GM21528 (cell line): Measurements from ENCODE around the gene GSTP1.
"Not testable (repeated sequence)": the region's sequence is repeated elsewhere in the genome, so short reads cannot be mapped to it uniquely, and the experiment has no call there.

Experiments used
- ATAC-seq: cut with Tn5 transposase; IDR thresholded peaks from one replicate; pipeline ENCODE4 v1.9.1; 2021; ENCODE audit warnings: mild to moderate bottlenecking, moderate library complexity; ENCODE audit not compliant: unreplicated experiment, low FRiP score

GSTP1 gene

DNA sequence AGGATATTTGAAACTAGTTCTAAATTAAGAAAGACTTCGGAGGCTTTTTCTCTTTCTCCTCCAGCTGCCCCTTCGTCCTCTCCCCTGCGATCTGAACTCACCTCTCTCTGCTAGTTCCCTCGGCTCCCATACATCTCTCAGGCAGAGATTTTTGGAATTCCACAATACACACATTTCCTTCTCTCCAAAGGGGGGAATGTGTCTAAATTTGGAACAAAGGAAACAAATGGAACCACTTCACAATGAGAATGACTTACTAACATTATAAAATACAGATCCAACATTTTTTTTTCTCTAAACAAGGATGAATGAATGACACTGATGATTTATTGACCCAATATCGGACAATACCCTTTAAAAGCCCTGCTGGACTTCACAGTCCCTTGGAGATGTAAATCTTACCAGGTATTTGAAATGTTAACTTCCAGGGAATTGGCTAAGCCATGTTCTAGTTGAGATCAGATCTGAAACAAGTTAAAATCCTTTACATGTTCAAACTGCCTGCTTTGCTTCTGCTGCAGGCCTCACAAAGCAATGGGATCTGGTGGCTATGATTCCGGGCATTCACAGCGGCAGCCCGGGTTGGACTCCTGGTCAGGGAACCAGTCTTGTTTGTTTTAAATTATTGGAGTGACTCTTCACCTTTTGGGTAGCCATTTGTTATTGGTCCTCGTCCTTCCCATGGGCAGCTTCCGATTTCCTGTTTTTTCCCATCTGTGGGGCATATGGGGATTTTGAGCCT, 20.5 kb upstream of the GSTP1 start:
- ATAC-seq: no peak

DNA sequence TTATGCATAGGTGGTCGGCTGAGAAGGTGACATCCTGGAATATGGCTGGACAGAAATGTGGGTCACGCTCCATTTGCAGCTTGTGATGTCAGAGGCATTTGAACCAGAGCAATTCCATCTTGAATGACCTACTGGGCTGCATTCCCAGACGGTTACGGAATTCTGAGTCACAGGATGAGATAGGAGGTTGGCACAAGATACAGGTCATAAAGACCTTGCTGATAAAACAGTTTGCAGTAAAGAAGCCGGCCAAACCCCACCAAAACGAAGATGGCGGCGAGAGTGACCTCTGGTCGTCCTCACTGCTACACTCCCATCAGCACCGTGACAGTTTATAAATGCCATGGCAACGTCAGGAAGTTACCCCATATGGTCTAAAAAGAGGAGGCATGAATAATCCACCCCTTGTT, 19.9 kb upstream of the GSTP1 start:
- not testable (repeated sequence) for ATAC-seq

DNA sequence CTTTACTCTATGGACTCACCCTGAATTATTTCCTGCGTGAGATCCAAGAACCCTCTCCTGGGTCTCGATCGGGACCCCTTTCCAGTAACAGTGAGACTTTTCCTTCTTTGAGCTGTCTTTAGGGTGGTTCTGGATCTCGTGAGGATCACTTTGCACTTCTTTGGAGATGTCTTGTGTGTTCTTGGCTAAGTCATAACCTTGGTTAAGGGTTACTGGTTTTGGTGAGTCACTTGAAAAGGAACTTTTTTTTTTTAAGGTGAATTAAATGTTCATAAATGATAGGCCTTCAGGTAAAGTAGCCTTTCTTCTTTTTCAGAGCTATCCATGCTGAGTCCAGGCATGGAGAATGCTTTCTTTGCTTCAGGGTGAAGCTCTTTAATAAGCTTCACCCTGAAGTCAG, 19.4 kb upstream of the GSTP1 start:
- no peak for ATAC-seq

DNA sequence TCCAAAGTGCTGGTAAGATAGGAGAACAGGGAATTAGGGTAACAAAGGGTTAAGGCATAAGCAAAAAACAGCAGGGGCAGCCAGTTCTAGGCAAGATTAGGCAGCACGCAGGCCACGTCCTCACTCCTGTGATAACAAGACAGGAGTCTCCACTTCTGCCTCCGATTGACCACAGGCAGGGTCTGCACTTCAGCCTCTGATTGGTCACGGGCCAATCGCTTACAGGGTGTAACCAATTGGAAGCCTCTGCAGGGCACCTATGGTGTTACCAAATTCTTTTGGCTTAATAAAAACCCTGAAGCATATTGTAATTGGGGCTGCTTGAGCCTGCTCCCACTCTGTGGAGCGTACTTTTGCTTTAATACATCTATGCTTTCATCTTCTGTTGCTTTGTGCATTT, 12.2 kb upstream of the GSTP1 start:
- ATAC-seq: no peak

DNA sequence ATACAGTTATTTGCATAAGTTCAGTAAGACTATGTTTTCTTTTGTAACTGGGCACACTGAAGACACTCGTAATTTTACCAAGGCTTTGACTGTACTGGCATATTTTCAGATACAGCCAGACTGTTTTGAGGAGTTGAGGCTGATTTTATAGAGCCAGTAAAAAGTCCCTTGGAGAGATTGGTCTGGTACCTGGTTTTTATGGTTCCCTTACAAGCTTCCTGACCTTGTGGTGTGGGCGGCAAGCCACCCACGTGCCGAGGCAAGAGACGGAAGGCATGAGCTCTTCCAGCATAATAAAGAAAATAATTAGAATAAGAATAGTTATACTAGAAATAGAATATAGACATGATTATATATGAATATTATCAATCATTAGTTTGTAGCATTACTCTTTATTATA, 11.3 kb upstream of the GSTP1 start:
- ATAC-seq: no peak

DNA sequence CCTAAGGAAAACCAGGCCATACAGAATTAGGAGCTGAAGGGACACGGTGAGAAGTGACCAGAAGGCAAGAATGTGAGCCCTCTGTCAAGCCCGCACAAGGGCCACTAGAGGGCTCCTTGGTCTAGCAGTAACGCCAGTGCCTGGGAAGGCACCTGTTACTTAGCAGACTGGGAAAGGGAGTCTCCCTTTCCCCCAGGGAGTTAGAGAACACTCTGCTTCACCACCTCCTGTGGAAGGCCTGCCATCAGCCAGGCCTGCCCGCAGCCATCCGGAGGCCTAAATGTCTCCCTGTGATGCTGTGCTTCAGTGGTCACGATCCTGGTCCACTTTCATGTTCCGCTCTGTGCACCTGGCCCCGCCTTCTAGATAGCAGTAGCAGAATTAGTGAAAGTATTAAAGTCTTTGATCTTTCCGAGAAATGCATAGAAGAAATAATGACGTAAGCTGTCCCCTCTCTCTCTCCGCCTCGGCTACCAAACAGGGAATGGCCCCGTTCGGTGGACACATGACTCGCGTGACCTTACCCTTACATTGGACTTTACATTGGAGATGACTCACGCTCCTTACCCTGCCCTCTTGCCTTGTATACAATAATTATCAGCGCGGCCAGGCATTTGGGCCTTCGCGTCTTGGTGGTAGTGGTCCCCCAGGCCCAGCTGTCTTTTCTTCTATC, 10.7 kb upstream of the GSTP1 start:
- no peak for ATAC-seq

DNA sequence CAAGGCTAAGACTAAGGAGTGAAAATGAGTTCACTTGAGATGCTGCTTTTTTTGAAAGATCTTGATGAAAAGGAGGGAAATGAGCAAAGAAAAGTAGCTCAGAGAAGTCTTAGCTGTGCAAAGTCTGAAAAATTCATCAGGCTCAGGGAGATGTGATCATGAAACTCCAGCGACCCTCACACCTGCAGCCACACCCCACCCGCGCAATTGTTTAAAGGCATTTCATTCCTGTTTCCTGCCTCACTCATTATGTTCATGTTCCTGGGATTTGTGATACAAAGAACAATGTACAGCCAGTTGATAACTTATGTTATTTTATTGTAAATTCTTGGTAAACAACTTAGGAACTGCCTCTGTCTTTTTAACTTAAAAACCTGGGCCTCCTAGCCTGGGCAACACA, 8.7 kb upstream of the GSTP1 start:
- ATAC-seq: no peak

DNA sequence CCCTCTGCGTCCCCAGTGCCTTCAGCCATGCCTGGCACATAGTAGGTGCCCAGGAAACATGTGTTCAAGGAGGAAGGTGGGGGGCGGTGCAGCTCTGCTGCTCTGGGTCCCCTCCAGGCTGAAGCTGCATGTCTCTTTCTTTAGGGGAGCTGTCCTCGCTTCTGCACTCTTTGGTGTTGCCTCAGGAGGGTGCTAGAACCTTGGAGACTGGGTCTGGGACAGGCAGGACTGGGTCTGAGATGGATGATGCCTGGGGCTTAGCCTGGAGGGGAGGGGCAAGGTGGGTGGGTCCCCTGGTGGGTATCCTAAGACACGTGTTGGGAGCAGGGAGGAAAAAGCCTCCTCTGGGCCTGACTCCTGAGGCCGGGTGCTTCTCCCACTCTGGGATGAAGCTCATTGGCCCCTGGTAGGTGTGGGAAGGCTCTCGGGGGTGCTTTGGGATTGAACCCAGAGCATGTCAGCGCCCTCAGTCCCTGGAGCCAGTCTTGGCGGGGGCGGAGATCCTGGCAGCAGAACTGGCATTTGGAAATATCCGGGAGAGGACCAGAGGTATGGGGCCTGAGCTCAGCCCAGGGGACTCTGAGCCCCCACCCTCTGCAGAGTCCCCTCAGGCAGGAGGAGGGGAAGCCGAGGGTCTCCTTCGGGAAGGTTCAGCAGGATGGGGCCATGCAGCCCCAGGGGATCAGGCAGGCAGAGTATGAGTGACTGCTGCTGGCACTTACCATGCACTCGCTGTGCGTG, 6.7 kb upstream of the GSTP1 start:
- no peak for ATAC-seq

DNA sequence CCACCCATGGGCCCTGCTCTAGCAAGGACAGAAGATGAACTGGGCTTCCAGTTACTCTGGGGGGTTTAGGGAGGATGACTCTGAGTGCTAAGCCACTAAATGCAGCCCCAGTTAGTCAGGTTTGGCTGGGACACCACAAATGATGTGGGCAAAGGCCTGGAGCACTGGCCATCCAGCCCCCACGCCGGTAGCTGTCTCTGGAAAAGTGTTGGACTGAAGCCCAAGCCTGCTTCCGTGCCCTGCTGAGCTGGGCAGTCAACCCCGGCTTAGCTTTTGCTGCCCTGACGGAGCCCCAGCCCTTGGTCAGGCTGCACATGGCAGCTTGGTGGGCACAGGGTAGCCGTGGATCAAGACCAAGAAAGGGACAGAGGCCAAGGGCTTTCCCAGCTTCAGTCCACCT, 5.7 kb upstream of the GSTP1 start:
- ATAC-seq: no peak

DNA sequence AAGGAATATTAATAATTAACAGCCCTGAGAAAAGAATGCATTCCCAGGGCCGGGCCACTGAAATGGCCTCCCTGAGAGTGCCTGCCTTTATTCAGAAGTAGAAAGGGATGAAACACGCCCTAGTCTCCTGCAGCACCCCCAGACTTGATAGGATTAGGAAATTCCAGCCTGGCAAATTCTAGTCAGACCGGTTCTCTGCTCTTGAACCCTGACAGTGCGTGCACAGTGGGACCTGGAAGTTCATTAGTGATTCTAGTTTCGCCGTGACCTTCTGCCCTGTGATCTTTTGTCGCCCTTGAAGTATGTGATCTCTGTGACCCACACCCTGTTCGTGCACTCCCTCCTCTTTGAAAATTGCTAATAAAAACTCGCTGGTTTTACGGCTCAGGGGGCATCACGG, 2.1 kb upstream of the GSTP1 start:
- no peak for ATAC-seq

DNA sequence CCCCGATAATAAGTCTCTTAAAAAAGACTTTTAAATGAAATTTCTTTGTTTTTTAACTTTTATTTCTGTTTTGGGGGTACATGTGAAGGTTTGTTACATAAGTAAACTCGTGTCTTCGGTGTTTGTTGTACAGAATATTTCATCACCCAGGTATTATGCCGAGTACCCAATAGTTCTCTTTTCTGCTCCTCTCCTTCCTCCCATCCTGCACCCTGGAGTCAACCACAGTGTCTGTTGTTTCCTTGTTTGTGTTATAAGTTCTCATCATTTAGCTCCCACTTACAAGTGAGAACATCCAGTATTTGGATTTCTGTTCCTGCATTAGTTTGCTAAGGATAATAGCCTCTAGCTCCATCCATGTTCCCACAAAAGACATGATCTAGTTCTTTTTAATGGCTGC, 1.6 kb upstream of the GSTP1 start:
- ATAC-seq: no peak

DNA sequence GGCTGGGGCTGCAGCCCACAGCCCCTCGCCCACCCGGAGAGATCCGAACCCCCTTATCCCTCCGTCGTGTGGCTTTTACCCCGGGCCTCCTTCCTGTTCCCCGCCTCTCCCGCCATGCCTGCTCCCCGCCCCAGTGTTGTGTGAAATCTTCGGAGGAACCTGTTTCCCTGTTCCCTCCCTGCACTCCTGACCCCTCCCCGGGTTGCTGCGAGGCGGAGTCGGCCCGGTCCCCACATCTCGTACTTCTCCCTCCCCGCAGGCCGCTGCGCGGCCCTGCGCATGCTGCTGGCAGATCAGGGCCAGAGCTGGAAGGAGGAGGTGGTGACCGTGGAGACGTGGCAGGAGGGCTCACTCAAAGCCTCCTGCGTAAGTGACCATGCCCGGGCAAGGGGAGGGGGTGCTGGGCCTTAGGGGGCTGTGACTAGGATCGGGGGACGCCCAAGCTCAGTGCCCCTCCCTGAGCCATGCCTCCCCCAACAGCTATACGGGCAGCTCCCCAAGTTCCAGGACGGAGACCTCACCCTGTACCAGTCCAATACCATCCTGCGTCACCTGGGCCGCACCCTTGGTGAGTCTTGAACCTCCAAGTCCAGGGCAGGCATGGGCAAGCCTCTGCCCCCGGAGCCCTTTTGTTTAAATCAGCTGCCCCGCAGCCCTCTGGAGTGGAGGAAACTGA, 731 bp downstream of the GSTP1 start:
- peak; percentile 6 for ATAC-seq

DNA sequence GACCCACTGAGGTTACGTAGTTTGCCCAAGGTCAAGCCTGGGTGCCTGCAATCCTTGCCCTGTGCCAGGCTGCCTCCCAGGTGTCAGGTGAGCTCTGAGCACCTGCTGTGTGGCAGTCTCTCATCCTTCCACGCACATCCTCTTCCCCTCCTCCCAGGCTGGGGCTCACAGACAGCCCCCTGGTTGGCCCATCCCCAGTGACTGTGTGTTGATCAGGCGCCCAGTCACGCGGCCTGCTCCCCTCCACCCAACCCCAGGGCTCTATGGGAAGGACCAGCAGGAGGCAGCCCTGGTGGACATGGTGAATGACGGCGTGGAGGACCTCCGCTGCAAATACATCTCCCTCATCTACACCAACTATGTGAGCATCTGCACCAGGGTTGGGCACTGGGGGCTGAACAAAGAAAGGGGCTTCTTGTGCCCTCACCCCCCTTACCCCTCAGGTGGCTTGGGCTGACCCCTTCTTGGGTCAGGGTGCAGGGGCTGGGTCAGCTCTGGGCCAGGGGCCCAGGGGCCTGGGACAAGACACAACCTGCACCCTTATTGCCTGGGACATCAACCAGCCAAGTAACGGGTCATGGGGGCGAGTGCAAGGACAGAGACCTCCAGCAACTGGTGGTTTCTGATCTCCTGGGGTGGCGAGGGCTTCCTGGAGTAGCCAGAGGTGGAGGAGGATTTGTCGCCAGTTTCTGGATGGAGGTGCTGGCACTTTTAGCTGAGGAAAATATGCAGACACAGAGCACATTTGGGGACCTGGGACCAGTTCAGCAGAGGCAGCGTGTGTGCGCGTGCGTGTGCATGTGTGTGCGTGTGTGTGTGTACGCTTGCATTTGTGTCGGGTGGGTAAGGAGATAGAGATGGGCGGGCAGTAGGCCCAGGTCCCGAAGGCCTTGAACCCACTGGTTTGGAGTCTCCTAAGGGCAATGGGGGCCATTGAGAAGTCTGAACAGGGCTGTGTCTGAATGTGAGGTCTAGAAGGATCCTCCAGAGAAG, 1.6 kb downstream of the GSTP1 start:
- ATAC-seq: no peak

DNA sequence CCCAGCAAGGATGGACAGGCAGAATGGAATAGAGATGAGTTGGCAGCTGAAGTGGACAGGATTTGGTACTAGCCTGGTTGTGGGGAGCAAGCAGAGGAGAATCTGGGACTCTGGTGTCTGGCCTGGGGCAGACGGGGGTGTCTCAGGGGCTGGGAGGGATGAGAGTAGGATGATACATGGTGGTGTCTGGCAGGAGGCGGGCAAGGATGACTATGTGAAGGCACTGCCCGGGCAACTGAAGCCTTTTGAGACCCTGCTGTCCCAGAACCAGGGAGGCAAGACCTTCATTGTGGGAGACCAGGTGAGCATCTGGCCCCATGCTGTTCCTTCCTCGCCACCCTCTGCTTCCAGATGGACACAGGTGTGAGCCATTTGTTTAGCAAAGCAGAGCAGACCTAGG, 2.3 kb downstream of the GSTP1 start:
- ATAC-seq: no peak

DNA sequence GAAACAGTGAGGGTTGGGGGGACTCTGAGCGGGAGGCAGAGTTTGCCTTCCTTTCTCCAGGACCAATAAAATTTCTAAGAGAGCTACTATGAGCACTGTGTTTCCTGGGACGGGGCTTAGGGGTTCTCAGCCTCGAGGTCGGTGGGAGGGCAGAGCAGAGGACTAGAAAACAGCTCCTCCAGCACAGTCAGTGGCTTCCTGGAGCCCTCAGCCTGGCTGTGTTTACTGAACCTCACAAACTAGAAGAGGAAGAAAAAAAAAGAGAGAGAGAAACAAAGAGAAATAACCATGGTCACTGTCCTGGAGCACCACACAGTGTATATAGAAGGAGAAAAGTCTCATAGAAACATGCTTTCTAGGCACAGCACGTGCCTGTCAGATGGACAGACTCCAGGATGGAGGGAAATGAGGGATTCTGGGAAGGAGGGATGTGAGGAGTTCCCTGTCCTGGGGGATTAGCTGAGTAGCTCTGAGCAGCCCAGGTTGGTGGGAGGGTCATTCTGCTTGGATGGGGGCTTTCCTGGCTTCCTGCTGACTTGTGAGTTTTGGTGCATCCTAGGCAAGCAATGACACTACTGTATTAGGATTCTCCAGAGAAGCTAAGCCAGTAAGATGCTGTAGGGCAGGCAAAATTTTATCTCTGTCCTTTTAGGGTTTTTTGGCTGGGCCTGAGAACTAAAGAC, 3.1 kb downstream of the GSTP1 start:
- no peak for ATAC-seq

DNA sequence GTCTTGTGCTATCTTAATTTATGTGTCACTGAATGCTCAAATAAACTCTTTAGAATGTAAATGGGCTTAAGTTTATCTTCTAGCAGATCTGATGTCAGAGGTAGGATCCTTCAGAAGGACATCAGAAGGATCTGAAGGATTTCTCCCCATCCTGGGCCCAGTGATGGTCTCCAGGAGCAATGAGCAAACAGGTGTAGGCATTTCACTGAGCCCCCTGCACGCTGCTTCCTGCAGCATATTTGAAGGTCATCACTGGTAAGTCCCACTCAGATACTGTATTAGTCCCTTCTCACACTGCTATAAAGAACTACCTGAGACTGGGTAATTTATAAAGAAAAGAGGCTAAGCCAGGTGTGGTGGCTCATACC, 4.5 kb downstream of the GSTP1 start:
- peak; percentile 22 for ATAC-seq

DNA sequence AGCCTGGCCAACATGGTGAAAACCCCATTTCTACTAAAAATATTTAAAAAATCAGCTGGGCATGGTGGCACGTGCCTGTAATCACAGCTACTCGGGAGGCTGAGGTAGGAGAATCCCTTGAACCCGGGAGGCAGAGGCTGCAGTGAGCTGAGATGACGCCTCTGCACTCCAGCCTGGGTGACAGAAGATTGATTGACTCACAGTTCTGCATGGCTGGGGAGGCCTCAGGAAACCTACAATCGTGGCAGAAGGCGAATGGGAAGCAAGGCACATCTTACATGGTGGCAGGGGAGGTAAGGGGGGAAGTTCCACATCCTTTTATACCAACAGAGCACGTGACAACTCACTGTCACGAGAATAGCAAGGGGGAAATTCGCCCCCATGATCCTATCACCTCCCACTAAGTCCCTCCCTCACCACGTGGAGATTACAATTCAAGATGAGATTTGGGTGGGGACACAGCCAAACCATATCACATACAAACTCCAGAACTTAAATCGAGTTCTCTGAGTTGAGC, 5.3 kb downstream of the GSTP1 start:
- ATAC-seq: not testable (repeated sequence)

DNA sequence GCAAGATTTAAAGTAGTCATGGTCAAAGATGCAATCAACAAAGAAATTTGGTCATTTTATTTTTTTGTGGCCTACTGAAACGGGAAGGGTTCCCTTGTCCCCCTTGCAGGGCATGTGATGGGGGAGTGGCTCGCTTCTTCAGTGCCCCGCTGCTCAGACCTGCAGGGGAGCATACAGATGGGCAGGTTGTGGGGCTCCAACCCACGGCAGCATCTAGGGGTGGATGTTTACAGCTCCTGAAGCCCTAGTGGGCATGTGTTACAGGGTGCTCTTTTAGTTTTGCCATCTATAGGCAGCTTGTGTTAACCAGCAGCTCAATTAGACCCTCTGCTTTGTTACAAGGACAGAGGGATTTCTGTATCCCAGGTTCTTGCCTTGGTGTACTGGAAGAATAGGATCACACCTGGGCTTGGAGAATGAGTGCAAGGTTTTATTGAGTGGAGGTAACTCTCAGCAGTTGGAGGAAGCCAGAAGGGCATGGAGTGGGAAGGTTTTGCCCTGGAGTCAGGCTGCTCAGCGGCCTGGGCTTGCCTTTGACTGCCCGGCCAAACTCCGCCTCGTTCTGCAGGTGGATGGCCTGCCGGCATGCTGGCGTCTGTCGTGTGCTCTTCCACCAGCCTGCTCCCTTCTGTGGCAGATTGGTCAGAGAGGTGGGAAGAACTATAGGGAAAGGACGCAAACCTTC, 9.4 kb downstream of the GSTP1 start:
- no peak for ATAC-seq

DNA sequence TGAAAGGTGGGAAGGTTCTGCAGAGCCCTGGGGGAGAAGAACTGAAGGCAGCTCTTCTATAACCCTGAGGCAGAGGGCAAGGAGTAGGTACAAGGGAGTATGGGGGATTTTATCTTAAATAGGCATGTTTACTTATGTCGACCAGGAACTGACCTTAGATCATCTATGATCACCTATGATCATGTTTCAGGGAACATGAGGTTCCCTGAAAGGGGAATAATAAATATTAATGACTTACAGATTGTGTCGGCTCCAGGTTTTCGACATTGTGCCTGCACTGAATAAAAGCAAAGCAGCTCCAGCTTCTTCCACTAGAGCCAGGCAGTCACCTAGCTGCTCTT, 9.9 kb downstream of the GSTP1 start:
- ATAC-seq: no peak
